ENCODE measurements around the gene KLK5. TPM values are rescaled to one million over a fixed set of nuclear protein-coding genes. Genes with fewer than 3 reads are reported as not detected.

KLK5 gene
- total RNA-seq, 1 donor from 2014 or later, result not detected

DNA sequence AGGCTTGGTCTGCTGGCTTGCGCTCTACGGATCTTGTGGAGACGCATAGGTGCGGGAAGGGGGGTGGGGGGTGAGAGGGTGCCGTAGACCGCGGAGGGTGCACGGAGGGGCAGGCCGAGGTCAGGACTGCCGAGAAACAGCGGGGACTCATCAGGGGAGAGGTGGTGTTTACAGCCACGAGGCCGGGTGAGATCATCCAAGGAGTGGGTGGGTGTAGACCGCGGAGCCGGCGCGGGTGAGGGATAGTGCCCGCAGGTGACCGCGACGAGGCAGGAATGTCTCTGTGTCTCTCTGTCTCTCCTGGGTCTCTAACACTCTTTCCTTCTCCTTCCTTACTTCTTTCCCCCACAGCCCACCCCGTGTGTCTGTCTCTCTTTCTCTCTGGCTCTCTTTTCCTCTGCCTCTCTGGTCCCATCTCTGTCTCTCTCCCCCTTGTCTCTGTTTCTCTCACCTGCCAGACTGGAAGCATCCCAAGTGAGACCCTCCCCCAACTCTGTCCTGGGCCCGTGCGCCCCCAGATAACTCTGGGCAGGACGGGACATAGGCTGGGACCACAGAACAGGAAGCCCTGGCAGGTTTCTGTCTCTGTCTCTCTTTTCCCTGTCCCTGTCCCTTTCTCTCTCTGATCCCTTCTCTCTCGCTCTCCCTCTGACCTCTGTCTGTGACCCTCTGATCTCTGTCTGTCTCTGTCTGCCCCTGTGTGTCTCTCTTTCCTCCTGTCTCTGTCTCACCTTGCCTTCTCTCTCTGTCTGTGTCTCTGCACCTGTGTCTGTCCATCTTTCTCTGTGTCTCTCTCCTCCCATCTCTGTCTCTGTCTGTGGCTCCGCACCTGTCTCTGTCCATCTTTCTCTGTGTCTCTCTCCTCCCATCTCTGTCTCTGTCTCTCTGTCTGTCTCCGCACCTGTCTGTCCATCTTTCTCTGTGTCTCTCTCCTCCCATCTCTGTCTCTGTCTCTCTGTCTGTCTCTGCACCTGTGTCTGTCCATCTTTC, 39.8 kb downstream of the KLK5 start:
- no peak overlapping the region for H3K4me3 Mint-ChIP-seq (ENCODE audit: unreplicated experiment)
- no peak overlapping the region for H3K27ac Mint-ChIP-seq (ENCODE audit: unreplicated experiment)
- H3K4me1 Mint-ChIP-seq (ENCODE audit: unreplicated experiment), result peaks cover 4% of the 10 kb centered on the region
- no peaks in the 10 kb centered on the region for H3K36me3 Mint-ChIP-seq (ENCODE audit: low read depth, unreplicated experiment)
- no peak for DNase-seq (ENCODE audit: low spot score)
- no peaks in the 10 kb centered on the region for H3K9me3 Mint-ChIP-seq (ENCODE audit: unreplicated experiment)
- TF ChIP-seq, protein P1, sequence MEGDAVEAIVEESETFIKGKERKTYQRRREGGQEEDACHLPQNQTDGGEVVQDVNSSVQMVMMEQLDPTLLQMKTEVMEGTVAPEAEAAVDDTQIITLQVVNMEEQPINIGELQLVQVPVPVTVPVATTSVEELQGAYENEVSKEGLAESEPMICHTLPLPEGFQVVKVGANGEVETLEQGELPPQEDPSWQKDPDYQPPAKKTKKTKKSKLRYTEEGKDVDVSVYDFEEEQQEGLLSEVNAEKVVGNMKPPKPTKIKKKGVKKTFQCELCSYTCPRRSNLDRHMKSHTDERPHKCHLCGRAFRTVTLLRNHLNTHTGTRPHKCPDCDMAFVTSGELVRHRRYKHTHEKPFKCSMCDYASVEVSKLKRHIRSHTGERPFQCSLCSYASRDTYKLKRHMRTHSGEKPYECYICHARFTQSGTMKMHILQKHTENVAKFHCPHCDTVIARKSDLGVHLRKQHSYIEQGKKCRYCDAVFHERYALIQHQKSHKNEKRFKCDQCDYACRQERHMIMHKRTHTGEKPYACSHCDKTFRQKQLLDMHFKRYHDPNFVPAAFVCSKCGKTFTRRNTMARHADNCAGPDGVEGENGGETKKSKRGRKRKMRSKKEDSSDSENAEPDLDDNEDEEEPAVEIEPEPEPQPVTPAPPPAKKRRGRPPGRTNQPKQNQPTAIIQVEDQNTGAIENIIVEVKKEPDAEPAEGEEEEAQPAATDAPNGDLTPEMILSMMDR (IDR thresholded peaks at IDR 0.05; ENCODE audit: unreplicated experiment), result no peak
- H3K27me3 Mint-ChIP-seq (ENCODE audit: unreplicated experiment), result peaks cover 11% of the 10 kb centered on the region

DNA sequence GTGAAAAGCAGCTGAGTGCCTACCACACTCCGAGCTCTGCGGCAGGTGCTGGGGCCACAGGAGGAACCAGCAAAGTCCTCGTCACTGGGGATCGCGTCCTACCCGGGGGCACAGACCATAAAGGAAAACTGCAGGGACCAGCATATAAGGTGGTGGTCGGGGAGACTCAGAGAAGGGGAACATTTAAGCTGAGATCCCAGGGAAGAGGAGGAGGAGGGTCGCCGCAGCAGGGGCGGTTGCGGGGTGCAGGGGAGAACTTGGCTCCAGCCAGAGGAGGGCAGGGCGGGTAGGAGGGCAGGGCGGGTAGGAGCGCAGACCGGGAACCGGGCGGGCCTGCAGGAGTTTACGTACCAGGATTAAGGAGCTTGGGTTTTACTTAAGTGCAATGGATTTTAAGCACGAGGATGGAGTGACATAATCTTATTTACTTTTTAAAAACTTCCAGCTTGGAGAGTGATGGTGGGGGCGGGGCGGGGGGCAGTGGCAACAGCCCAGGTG, 40.7 kb downstream of the KLK5 start:
- DNase-seq (ENCODE audit: low spot score), result no peak
- Mint-ChIP-seq H3K4me3 (ENCODE audit: unreplicated experiment) (no peak overlapping the region), H3K27ac (ENCODE audit: unreplicated experiment) (no peak overlapping the region), H3K4me1 (ENCODE audit: unreplicated experiment) (peaks cover 4% of the 10 kb centered on the region), H3K9me3 (ENCODE audit: unreplicated experiment) (no peaks in the 10 kb centered on the region), H3K27me3 (ENCODE audit: unreplicated experiment) (peaks cover 13% of the 10 kb centered on the region), H3K36me3 (ENCODE audit: low read depth, unreplicated experiment) (no peaks in the 10 kb centered on the region)
- TF ChIP-seq, protein P1 (IDR thresholded peaks at IDR 0.05; ENCODE audit: unreplicated experiment), result no peak

DNA sequence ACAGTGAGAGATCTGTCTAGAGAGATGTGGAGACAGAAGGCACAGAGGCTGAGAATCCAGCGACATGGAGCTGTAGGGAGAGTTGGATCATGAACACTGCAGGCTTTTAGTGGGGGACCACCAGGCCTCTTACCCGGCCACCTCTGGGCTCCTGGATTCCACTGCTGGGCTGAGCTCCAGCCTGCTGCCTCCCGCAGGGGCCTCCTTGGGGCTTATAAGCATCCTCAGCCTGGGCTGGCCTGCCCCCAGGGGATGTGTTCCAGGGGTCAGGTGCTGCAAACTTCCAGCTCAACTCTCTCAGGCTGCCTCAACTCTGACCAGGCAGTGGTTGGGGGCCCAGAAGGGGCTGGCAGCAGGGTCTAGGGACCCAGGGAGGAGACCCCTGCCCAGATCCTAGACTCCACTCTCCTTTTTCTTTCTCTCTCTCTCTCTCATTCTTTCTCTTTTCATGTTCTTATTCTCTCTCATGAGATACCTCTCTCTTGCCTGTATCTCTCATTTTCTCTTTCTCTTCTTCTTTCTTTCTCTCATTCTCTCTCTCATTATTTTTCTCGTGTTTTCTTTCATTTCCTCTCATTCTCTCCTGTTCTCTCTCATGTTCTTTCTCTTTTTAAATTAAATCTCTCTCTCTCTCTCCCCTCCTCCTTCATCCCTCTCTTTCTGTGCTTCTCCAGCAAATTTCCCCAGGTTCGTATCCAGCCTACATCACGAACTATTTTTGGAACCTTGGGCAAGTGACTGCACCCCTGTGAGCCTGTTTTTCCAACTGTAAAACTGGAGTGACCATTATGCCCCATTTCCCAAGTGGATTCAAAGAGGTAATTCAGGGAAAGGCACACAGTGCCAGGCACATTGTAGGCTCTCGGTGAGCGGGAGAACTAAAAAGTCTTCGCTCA, 41.4 kb downstream of the KLK5 start, which contains the start of gene KLK4:
Gene KLK4, minus strand, starts transcription at position 190 of the 896 bp plus-strand sequence. CDS start 657 bp downstream, outside the sequence.
- TF ChIP-seq, protein P1 (IDR thresholded peaks at IDR 0.05; ENCODE audit: unreplicated experiment), result no peak
- Mint-ChIP-seq H3K27ac (ENCODE audit: unreplicated experiment) (no peak within 1 kb of the TSS), H3K27me3 (ENCODE audit: unreplicated experiment) (peaks cover 12% of the 10 kb centered on the region), H3K4me1 (ENCODE audit: unreplicated experiment) (peaks cover 4% of the 10 kb centered on the region), H3K36me3 (ENCODE audit: low read depth, unreplicated experiment) (no peaks in the 10 kb centered on the region), H3K4me3 (ENCODE audit: unreplicated experiment) (no peak within 1 kb of the TSS), H3K9me3 (ENCODE audit: unreplicated experiment) (no peaks in the 10 kb centered on the region)
- DNase-seq (ENCODE audit: low spot score), result no peak

DNA sequence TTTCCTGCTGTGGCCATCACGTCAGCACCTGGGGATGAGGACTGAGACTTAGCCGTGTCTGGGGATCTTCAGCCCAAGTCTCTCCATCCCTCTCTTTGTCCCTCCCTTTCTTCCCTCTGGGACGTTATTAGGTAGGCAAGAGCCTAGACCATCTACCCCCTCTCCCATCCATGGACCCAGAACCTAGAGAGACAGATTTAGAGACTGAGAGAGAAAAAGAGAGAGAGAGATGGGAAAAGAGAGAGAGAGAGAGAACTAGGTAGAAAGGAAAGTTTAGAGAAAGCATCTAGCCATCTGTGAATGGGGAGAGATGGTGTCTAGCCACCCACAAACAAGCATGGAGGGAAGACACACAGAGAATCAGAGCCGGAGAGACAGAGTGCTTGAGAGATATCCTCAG, 42.1 kb downstream of the KLK5 start:
- peaks cover 4% of the 10 kb centered on the region for H3K4me1 Mint-ChIP-seq (ENCODE audit: unreplicated experiment)
- no peaks in the 10 kb centered on the region for H3K9me3 Mint-ChIP-seq (ENCODE audit: unreplicated experiment)
- no peak for DNase-seq (ENCODE audit: low spot score)
- no peaks in the 10 kb centered on the region for H3K36me3 Mint-ChIP-seq (ENCODE audit: low read depth, unreplicated experiment)
- H3K27ac Mint-ChIP-seq (ENCODE audit: unreplicated experiment), result no peak overlapping the region
- H3K4me3 Mint-ChIP-seq (ENCODE audit: unreplicated experiment), result no peak overlapping the region
- TF ChIP-seq, protein P1 (IDR thresholded peaks at IDR 0.05; ENCODE audit: unreplicated experiment), result no peak
- peaks cover 12% of the 10 kb centered on the region for H3K27me3 Mint-ChIP-seq (ENCODE audit: unreplicated experiment)
